Midbrain (tissue), 1 donor: ENCODE data around the gene ARHGEF10L.

Experiments
- DNase-seq: peaks from one replicate; lab custom pipeline; 2025; lab: John Stamatoyannopoulos, UW

The ARHGEF10L gene

GRCh38 chr1:17546946-17547670 is 7.6 kb downstream of the ARHGEF10L start:
- peak; percentile 26 for DNase-seq

- DNase-seq, result no peak
These were observed 9.9 kb downstream of the ARHGEF10L start for GRCh38 chr1:17549384-17549783.

GRCh38 chr1:17550729-17551584 is 11.5 kb downstream of the ARHGEF10L start:
- no peak for DNase-seq

GRCh38 chr1:17551755-17552234 is 12.3 kb downstream of the ARHGEF10L start:
- no peak for DNase-seq

- DNase-seq, result no peak
These were observed 14.6 kb downstream of the ARHGEF10L start for GRCh38 chr1:17553975-17554700.

- no peak for DNase-seq
These were observed 15.5 kb downstream of the ARHGEF10L start for GRCh38 chr1:17554954-17555353.

- no peak for DNase-seq
These were observed 18.5 kb downstream of the ARHGEF10L start for GRCh38 chr1:17557986-17558385.

- no peak for DNase-seq
These were observed 19.0 kb downstream of the ARHGEF10L start for GRCh38 chr1:17558541-17558940.

- no peak for DNase-seq
These were observed 19.6 kb downstream of the ARHGEF10L start for GRCh38 chr1:17558954-17559614.

- no peak for DNase-seq
These were observed 20.3 kb downstream of the ARHGEF10L start for GRCh38 chr1:17559615-17560419.

GRCh38 chr1:17561247-17561548 is 21.7 kb downstream of the ARHGEF10L start:
- peak; percentile 10 for DNase-seq

GRCh38 chr1:17561561-17561985 is 22.1 kb downstream of the ARHGEF10L start:
- no peak for DNase-seq

- no peak for DNase-seq
These were observed 22.9 kb downstream of the ARHGEF10L start for GRCh38 chr1:17562375-17562774.

GRCh38 chr1:17563494-17564281 is 24.2 kb downstream of the ARHGEF10L start:
- DNase-seq, result peak; percentile 33

GRCh38 chr1:17564458-17565393 is 25.2 kb downstream of the ARHGEF10L start:
- DNase-seq, result no peak

GRCh38 chr1:17565461-17566252 is 26.2 kb downstream of the ARHGEF10L start:
- DNase-seq, result peak; percentile 36

- DNase-seq, result no peak
These were observed 26.9 kb downstream of the ARHGEF10L start for GRCh38 chr1:17566417-17566816.

- no peak for DNase-seq
These were observed 27.4 kb downstream of the ARHGEF10L start for GRCh38 chr1:17566892-17567291.
